K562 (cell line): ENCODE measurements around the gene TRAPPC2L. TPM values are rescaled to one million over a fixed set of nuclear protein-coding genes. Genes with fewer than 3 reads are reported as not detected.

Experiments used
- ATAC-seq: fragments of 200-7000 bp; cut with Tn5 transposase; 3 replicates; pipeline ENCODE4 v1.9.1; 2020; ENCODE audit warnings: moderate library complexity
- BruUV-seq: library from RNA; stranded (reverse); fragments of 400-500 nt; replicated peaks from 2 replicates; lab custom pipeline; 2021; lab: Mats Ljungman, UMichigan
- CTCF ChIA-PET: fragments of 300-600 bp; formaldehyde crosslinking; extraction: SDS; loops from one replicate; lab custom pipeline; 2021; ENCODE audit warnings: low intra/inter-chr PET ratio; lab: Yijun Ruan, JAX
- POLR2A ChIA-PET: fragments of 300-600, 350-650 bp; sonication (Branson Sonifier 250); formaldehyde crosslinking; extraction: SDS; loops from one replicate; lab custom pipeline; 2021; ENCODE audit warnings: antibody characterized with exemption, inconsistent platforms; lab: Yijun Ruan, JAX
- DNase-seq, 4 experiments: peaks; one replicate each; pipeline versions ENCODE4 v3.0.0 to v3.0.0-alpha.2; 2011 to 2018; ENCODE audit warnings: low spot score in 3 of 4, mixed read lengths in 3 of 4; ENCODE audit errors: extremely low read depth in 1 of 4
- FAIRE-seq: peaks from 2 replicates; lab custom pipeline; 2011; peaks lifted over from hg19 to GRCh38; lab: Jason Lieb, UNC
- H2AFZ ChIP-seq: 2 replicates; pipeline ENCODE4 v1.6.0; 2011; ENCODE audit warnings: low read depth, low read length, control low read depth, inconsistent platforms
- H3K27ac ChIP-seq: fragments of 200-600 bp; 3 replicates; pipeline ENCODE4 v1.8.0; 2011; ENCODE audit warnings: low read depth, mild to moderate bottlenecking, control low read depth, inconsistent platforms, low read length, moderate library complexity, mixed read lengths; ENCODE audit errors: extremely low read depth
- H3K27me3 ChIP-seq, 2 experiments: fragments of 300-600 bp in 1 of 2; 2 replicates in 1 of 2; 3 replicates in 1 of 2; pipeline versions ENCODE4 v1.6.0 to v1.8.0; 2011; ENCODE audit warnings: inconsistent platforms in 2 of 2, low read length in 2 of 2, mild to moderate bottlenecking in 1 of 2, mixed read lengths in 1 of 2, moderate library complexity in 1 of 2; ENCODE audit not compliant: control insufficient read depth in 2 of 2, insufficient read depth in 2 of 2
- H3K36me3 ChIP-seq: fragments of 300-600 bp; 3 replicates; pipeline ENCODE4 v1.8.0; 2011; ENCODE audit warnings: mild to moderate bottlenecking, low read length, inconsistent platforms; ENCODE audit not compliant: control insufficient read depth, insufficient read depth
- H3K4me1 ChIP-seq, 2 experiments: fragments of 200-600 bp in 1 of 2; replicated peaks in 1 of 2; 2 replicates in 1 of 2; 3 replicates in 1 of 2; pipeline versions ENCODE4 v1.5.1 to v1.8.0; 2011; ENCODE audit warnings: inconsistent platforms in 2 of 2, low read length in 2 of 2, mild to moderate bottlenecking in 1 of 2, mixed read lengths in 1 of 2, moderate library complexity in 1 of 2; ENCODE audit not compliant: control insufficient read depth in 2 of 2, insufficient read depth in 2 of 2
- H3K4me2 ChIP-seq: 2 replicates; pipeline ENCODE4 v1.6.1; 2011; ENCODE audit warnings: low read length, control low read depth, inconsistent platforms, mixed read lengths; ENCODE audit not compliant: insufficient read depth
- H3K4me3 ChIP-seq: fragments of 200-600 bp; sonication (generic), shearing (Covaris generic); 2 replicates; pipeline ENCODE4 v1.5.1; 2016; ENCODE audit warnings: control low read depth, inconsistent platforms
- H3K79me2 ChIP-seq: fragments of 200-600 bp; 3 replicates; pipeline ENCODE4 v1.8.0; 2011; ENCODE audit warnings: low read length, inconsistent platforms; ENCODE audit not compliant: control insufficient read depth, insufficient read depth
- H3K9ac ChIP-seq, 2 experiments: 2 replicates each; pipeline versions ENCODE4 v1.6.0 to v1.6.1; 2011; ENCODE audit warnings: low read depth in 2 of 2, low read length in 2 of 2, control low read depth in 1 of 2, inconsistent platforms in 1 of 2, mild to moderate bottlenecking in 1 of 2, mixed read lengths in 1 of 2; ENCODE audit not compliant: insufficient read depth in 1 of 2
- H3K9me1 ChIP-seq: one replicate; pipeline ENCODE4 v1.6.0; 2011; ENCODE audit warnings: inconsistent platforms, mild to moderate bottlenecking, low read length, moderate library complexity; ENCODE audit not compliant: control insufficient read depth, insufficient read depth
- H3K9me3 ChIP-seq: replicated peaks from 2 replicates; pipeline ENCODE4 v1.5.1; 2011; ENCODE audit warnings: low read depth, low read length, inconsistent platforms; ENCODE audit not compliant: control insufficient read depth, insufficient read depth
- H4K20me1 ChIP-seq: replicated peaks from 2 replicates; pipeline ENCODE4 v1.6.1; 2011; ENCODE audit warnings: low read length, inconsistent platforms, mixed read lengths; ENCODE audit not compliant: control insufficient read depth, insufficient read depth
- CUX1 ChIP-seq: fragments of 200-800 bp; sonication (Bioruptor generic); IDR thresholded peaks from 2 replicates; pipeline ENCODE4 v1.6.1; 2016; ENCODE audit warnings: missing genetic modification characterization, missing compliant biosample characterization
- FOXO4 ChIP-seq: fragments of 450-650 bp; formaldehyde crosslinking; IDR thresholded peaks from 2 replicates; pipeline ENCODE4 v1.4.0; 2020; ENCODE audit warnings: mild to moderate bottlenecking, moderate library complexity
- GABPA ChIP-seq: fragments of 200-800 bp; sonication (Bioruptor generic); conservative IDR thresholded peaks from 2 replicates; pipeline ENCODE4 v1.6.1; 2016; ENCODE audit warnings: low read depth, missing genetic modification characterization, missing compliant biosample characterization
- HDAC3 ChIP-seq: fragments of 450-650 bp; IDR thresholded peaks from 2 replicates; pipeline ENCODE4 v1.6.1; 2018; ENCODE audit warnings: borderline replicate concordance, mild to moderate bottlenecking, moderate library complexity; ENCODE audit not compliant: partially characterized antibody
- SMARCC2 ChIP-seq: fragments of 450-650 bp; IDR thresholded peaks from 2 replicates; pipeline ENCODE4 v1.6.1; 2017; ENCODE audit warnings: antibody characterized with exemption, moderate library complexity, mild to moderate bottlenecking, low read depth
- SMC3 ChIP-seq: conservative IDR thresholded peaks from 2 replicates; pipeline ENCODE4 v1.6.1; 2011; ENCODE audit warnings: low read depth, low read length, improper control_type of control experiment; ENCODE audit not compliant: insufficient read depth
- STAT5B ChIP-seq: fragments of 250-450 bp; sonication (Bioruptor Pico); IDR thresholded peaks from 2 replicates; pipeline ENCODE4 v1.8.0; 2021; ENCODE audit warnings: mild to moderate bottlenecking, inconsistent platforms
- ZBTB11 ChIP-seq, 3 experiments: fragments of 200-800 bp in 1 of 3; fragments of 250-450 bp in 1 of 3; fragments of 450-650 bp in 1 of 3; sonication (Bioruptor Pico) in 1 of 3; sonication (Bioruptor generic) in 1 of 3; formaldehyde crosslinking in 1 of 3; IDR thresholded peaks; 2 replicates each; pipeline versions ENCODE4 v1.6.1 to v1.8.0; 2016 to 2022; ENCODE audit warnings: mild to moderate bottlenecking in 2 of 3, missing genetic modification characterization in 2 of 3, missing compliant biosample characterization in 1 of 3, moderate library complexity in 1 of 3
- WGBS: fragments of 100-300 bp; shearing (Covaris generic); methylation state at CpG from one replicate; pipeline ENCODE4 v1.1.6; 2016; ENCODE audit warnings: low coverage, mixed read lengths; ENCODE audit not compliant: insufficient coverage; ENCODE audit errors: missing lambda C conversion rate; 5-methylcytosine and 5-hydroxymethylcytosine counted together
- in situ Hi-C: fragments of 300-500 bp; cut with MboI; formaldehyde crosslinking; loops from 4 replicates; pipeline ENCODE4 v1.15.0; 2018; ENCODE audit warnings: inconsistent platforms, mixed read lengths
- intact Hi-C: fragments of 100-400 bp; cut with micrococcal nuclease; formaldehyde crosslinking; loops from 2 replicates; pipeline ENCODE4 v1.14.2; 2022
- polyA plus RNA-seq, 8 experiments: library from polyadenylated mRNA; depleted of rRNA in 4 of 8; stranded (reverse) in 5 of 8; unstranded in 3 of 8; fragments of >200 nt; fragmentation: Nextera tagmentation in 2 of 8; fragmentation: Illumina TruSeq in 1 of 8; extraction: Ambion mirVana in 2 of 8; extraction: Trizol in 1 of 8; gene quantifications; 2 replicates each; pipeline versions ENCODE4 v1.2.1 to v1.2.3, GENCODE V29; 2011 to 2014; ENCODE audit warnings: inconsistent platforms in 1 of 8, missing spikeins in 1 of 8
- total RNA-seq, 7 experiments: library from RNA; depleted of rRNA in 6 of 7; stranded (reverse); fragments of >200 nt in 6 of 7; fragmentation: Illumina TruSeq in 2 of 7; extraction: Trizol in 2 of 7; gene quantifications; 2 replicates each; pipeline versions ENCODE4 v1.2.1 to v1.2.3, GENCODE V29; 2011 to 2021; ENCODE audit warnings: low replicate concordance in 1 of 7

Gene TRAPPC2L
- total and polyA plus RNA-seq, 9 of the 15 experiments (the other 6 are each of a cell fraction or from before 2014, with no cell fraction given), result 60.4 to 398 (median 97.5) TPM

- TF ChIP-seq ZBTB11 (CRISPR knock-in tag; IDR thresholded peaks at IDR 0.05) (no peak), STAT5B (CRISPR knock-in tag) (no peak), SMARCC2 (no peak), HDAC3 (no peak), SMC3 (no peak)
Observed at GRCh38 chr16:88837806-88838205, 19.1 kb upstream of the TRAPPC2L start (continued).

GRCh38 chr16:88838566-88838965 is 18.4 kb upstream of the TRAPPC2L start:
- TF ChIP-seq FOXO4 (CRISPR knock-in tag) (no peak), GABPA (tag) (no peak), CUX1 (CRISPR knock-in tag) (no peak)
- in situ Hi-C loops (no loop called here), intact Hi-C loops (no loop called here)
- FAIRE-seq, result no peak
- Histone ChIP-seq H3K27me3 (no peaks in the 10 kb centered on the region), H3K79me2 (no peaks in the 10 kb centered on the region), H3K36me3 (no peaks in the 10 kb centered on the region; the same call in 2 of the 3 replicates), H3K4me2 (no peak overlapping the region), H3K9ac (no peak overlapping the region), H3K9me1 (no peaks in the 10 kb centered on the region), H3K4me3 (no peak overlapping the region), H3K9me3 (no peaks in the 10 kb centered on the region), H2AFZ (no peak overlapping the region), H3K4me1 (peaks cover 0 to 52% of the 10 kb centered on the region in 2 experiments; a peak in 2 of 5 replicates), H4K20me1 (no peaks in the 10 kb centered on the region), H3K27ac (no peak overlapping the region)
- ChIA-PET POLR2A (no interaction called here), CTCF (no interaction called here)
- ATAC-seq, result no peak
- no TSS peak for BruUV-seq
- WGBS, result 86% methylated on average over 19 of the region's 19 CpGs
- DNase-seq, result no peak
